ENCODE measurements around the gene OR52K1.
A peak's percentile ranks its signal among the peaks of the same experiment; 100 is the strongest.

OR52K1 gene

GRCh38 chr11:4491878-4492606, 9.6 kb downstream of the OR52K1 start:
- no peak for DNase-seq (ENCODE audit: low read depth, low spot score)

DNA sequence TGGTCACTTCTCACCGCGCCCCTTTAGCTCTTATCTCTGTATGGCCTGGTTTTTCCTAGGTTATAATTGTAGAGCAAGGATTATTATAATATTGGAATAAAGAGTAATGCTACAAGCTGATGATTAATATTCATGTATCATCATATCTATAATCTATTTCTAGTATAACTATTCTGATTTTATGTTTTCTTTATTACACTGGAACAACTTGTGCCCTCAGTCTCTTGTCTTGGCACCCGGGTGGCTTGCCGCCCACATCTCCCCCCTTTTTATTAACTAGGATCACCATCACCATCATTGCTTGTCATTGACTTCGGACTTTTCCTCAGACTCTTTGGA, 11.0 kb downstream of the OR52K1 start:
- DNase-seq (ENCODE audit: low read depth, low spot score): no peak

GRCh38 chr11:4495487-4495886, 13.0 kb downstream of the OR52K1 start:
- no peak for DNase-seq (ENCODE audit: low read depth, low spot score)

GRCh38 chr11:4495986-4496385, 13.5 kb downstream of the OR52K1 start:
- no peak for DNase-seq (ENCODE audit: low read depth, low spot score)

GRCh38 chr11:4496557-4497248, 14.3 kb downstream of the OR52K1 start:
- no peak for DNase-seq (ENCODE audit: low read depth, low spot score)

GRCh38 chr11:4508886-4509285, 26.4 kb downstream of the OR52K1 start:
- DNase-seq (ENCODE audit: low read depth, low spot score): no peak

DNA sequence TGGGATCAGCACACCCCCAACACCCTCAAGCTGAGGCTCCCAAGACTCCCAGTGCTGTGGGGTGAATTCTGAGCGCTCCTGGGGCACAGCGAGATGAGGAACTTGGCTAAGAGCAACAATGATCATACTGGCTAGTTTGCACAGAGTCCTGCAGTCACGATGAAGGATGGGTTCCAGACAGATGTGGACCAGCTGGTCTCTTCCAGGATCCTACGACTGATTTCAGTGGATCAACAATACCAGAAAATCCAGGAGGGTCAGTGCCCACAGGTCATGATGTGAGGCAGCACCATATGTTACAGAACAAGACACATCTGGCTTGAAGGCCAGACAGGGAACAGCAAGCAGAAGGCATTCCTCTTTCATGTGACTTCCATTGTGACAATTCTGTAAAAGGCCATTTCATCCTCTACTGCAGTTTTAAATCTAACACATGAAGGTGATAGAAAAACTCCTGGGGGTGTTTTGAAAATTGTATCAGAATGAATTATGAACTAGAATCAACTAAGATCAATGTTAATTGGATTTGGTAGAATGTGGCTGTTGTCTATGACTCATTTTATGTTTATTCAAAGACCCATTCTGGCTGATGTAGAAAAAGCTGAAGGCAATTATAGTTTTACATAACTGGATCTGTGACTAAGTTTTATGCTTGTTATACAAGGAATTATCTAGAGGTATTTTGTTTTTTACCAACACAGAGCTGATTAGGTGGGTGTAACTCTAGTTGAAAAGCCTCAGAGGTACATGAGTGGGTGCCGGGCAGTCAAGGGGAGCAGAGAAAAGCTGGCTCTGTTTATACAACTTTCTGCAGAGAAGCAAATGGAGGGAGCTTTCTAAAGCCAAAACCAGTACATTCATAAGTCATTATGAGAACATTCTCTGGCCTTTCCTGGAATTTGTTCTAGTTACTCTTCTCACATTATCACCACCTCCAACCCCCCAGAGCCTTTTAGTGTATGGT, 29.1 kb downstream of the OR52K1 start:
- DNase-seq (ENCODE audit: low read depth, low spot score): no peak

DNA sequence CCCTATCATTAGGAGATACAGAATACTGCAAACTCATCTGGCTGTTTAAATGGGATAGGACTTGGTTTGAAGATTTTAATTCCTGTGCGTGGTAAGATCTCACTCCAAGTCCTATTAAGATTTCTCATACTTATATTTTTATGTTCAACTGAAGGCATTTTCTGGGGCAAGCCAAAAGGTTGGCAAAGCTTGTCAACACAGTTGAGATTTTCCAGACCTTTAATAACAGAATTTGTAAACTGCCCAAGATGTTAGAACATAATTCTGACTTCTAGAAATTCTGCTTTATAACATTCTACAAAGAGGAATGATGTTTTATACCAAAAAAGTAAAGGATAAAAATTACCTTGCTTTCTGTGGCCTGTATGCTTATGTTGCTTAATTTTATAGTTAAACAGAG, 31.8 kb downstream of the OR52K1 start:
- no peak for DNase-seq (ENCODE audit: low read depth, low spot score)

- no peak for DNase-seq (ENCODE audit: low read depth, low spot score)
Observed at GRCh38 chr11:4522339-4522738, 39.9 kb downstream of the OR52K1 start.

GRCh38 chr11:4522752-4523151, 40.3 kb downstream of the OR52K1 start:
- DNase-seq (ENCODE audit: low read depth, low spot score): no peak

- no peak for DNase-seq (ENCODE audit: low read depth, low spot score)
Observed at GRCh38 chr11:4523666-4524065, 41.2 kb downstream of the OR52K1 start.

DNA sequence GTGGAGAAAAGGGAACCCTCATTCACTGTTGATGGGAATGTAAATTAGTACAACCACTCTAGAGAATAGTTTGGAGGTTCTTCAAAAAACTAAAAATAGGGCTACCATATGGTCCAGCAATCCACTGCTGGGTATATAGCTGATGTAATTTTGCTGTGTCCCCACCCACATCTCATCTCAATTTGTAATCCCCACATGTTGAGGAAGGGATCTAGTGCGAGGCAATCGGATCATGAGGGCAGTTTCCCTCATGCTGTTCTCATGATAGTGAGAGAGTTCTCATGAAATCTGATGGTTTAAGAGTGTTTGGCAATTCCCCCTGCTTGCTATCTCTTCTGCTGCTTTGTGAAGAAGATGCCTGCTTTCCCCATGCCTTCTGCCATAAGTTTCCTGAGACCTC, 45.5 kb downstream of the OR52K1 start:
- no peak for DNase-seq (ENCODE audit: low read depth, low spot score)

GRCh38 chr11:4531686-4532085, 49.2 kb downstream of the OR52K1 start:
- peak; percentile 58 for DNase-seq (ENCODE audit: low read depth, low spot score)

- peak; percentile 32 for DNase-seq (ENCODE audit: low read depth, low spot score)
Observed at GRCh38 chr11:4539603-4540219, 57.3 kb downstream of the OR52K1 start.

GRCh38 chr11:4541071-4541470, 58.6 kb downstream of the OR52K1 start:
- no peak for DNase-seq (ENCODE audit: low read depth, low spot score)
